Esophagus squamous epithelium (tissue), 4 donors: ENCODE results near the gene P2RX6.

ENCODE experiments used
- POLR2A ChIP-seq, 4 donors: fragments of 450-650 bp; IDR thresholded peaks; one replicate each; pipeline ENCODE4 v1.6.1; 2017; ENCODE audit warnings: antibody characterized with exemption in 4 of 4, mild to moderate bottlenecking in 4 of 4, moderate library complexity in 3 of 4
- TF ChIP-seq, protein P1 (sequence below), 6 experiments: fragments of 450-650 bp in 4 of 6; fragments of 200-600 bp in 2 of 6; sonication (generic) in 2 of 6; IDR thresholded peaks; one replicate each; pipeline ENCODE4 v1.5.1; 2016 to 2019; ENCODE audit warnings: antibody characterized with exemption in 6 of 6, mild to moderate bottlenecking in 4 of 6, moderate library complexity in 4 of 6

DNA sequence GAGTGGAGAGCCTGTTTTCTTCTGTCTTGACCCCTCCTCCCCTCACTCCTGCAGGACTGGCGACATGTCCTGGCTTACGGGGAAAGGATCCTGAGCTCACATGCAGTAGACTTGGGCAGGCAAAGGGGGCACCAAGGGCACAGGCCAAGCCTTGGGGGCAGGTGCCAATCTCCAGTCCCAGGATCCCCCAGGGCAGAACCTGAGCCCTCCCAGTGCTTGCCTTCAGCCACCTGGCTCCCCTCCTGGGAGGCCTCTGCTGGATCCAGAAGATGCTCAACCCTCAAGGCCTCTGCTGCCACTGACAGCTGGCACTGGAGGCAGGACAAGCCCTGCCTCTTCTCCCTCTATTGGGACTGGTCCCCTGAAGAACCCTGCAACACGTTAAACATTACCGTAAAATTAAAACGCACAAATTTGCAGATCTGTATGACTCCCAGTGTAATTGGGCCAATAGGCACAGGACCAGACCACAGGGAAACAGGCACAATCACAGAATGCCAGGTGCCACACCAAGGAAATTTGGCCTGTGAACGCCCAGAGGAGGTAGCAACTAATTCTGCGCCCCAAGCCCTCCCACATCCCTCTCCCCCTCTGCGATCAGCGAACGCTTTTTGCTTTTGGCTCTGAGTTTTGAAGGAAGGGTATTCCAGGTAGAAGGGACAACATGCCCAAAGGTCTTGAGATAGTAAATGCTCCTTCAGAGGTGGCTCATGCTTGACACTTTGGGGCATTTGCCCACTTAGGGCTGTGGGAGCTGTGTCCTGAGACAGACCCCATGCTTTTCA, 33.8 kb upstream of the P2RX6 start:
- TF ChIP-seq, protein P1, sequence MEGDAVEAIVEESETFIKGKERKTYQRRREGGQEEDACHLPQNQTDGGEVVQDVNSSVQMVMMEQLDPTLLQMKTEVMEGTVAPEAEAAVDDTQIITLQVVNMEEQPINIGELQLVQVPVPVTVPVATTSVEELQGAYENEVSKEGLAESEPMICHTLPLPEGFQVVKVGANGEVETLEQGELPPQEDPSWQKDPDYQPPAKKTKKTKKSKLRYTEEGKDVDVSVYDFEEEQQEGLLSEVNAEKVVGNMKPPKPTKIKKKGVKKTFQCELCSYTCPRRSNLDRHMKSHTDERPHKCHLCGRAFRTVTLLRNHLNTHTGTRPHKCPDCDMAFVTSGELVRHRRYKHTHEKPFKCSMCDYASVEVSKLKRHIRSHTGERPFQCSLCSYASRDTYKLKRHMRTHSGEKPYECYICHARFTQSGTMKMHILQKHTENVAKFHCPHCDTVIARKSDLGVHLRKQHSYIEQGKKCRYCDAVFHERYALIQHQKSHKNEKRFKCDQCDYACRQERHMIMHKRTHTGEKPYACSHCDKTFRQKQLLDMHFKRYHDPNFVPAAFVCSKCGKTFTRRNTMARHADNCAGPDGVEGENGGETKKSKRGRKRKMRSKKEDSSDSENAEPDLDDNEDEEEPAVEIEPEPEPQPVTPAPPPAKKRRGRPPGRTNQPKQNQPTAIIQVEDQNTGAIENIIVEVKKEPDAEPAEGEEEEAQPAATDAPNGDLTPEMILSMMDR (IDR thresholded peaks at IDR 0.05), result no peak
- no peak for TF ChIP-seq POLR2A (IDR thresholded peaks at IDR 0.05)
